HEK293 (cell line): ENCODE results near the gene IGF2BP1.

Experiments
- CTCF ChIA-PET: fragments of 350-600 bp; formaldehyde crosslinking; extraction: SDS; loops from one replicate; lab custom pipeline; 2021; ENCODE audit warnings: antibody characterized with exemption; lab: Yijun Ruan, JAX
- POLR2A ChIA-PET: fragments of 300-600 bp; formaldehyde crosslinking; extraction: SDS; loops from one replicate; lab custom pipeline; 2020; ENCODE audit warnings: antibody characterized with exemption, inconsistent platforms; lab: Yijun Ruan, JAX
- H3K27ac ChIP-seq: fragments of 200-500 bp; sonication (Bioruptor generic); 2 replicates; pipeline ENCODE4 v1.5.1; 2014; ENCODE audit warnings: low read depth, low read length, control low read depth, inconsistent platforms; ENCODE audit errors: extremely low read depth
- H3K36me3 ChIP-seq, 2 experiments: fragments of 200-500 bp in 1 of 2; sonication (Bioruptor generic) in 1 of 2; 1 replicate in 1 of 2; 2 replicates in 1 of 2; pipeline ENCODE4 v1.5.1; 2014 to 2017; ENCODE audit warnings: inconsistent platforms in 2 of 2, low read length in 2 of 2; ENCODE audit not compliant: control insufficient read depth in 2 of 2, insufficient read depth in 1 of 2
- H3K4me1 ChIP-seq: fragments of 200-500 bp; sonication (Bioruptor generic); 2 replicates; pipeline ENCODE4 v1.5.1; 2014; ENCODE audit warnings: mild to moderate bottlenecking, low read length, inconsistent platforms; ENCODE audit not compliant: control insufficient read depth, insufficient read depth
- H3K4me3 ChIP-seq: 2 replicates; pipeline ENCODE4 v1.5.1; 2011; ENCODE audit warnings: low read depth, mild to moderate bottlenecking, control low read depth, low read length, moderate library complexity
- H3K9me3 ChIP-seq: fragments of 200-500 bp; sonication (Bioruptor generic); 2 replicates; pipeline ENCODE4 v1.5.1; 2014; ENCODE audit warnings: low read depth, low read length, inconsistent platforms; ENCODE audit not compliant: control insufficient read depth, insufficient read depth
- EGR2 ChIP-seq: fragments of 450-650 bp; formaldehyde crosslinking; IDR thresholded peaks from 2 replicates; pipeline ENCODE4 v1.5.1; 2016; ENCODE audit warnings: low read depth, missing biosample characterization, missing genetic modification characterization
- ELK4 ChIP-seq: IDR thresholded peaks from 2 replicates; pipeline ENCODE4 v1.6.1; 2011; ENCODE audit warnings: mild to moderate bottlenecking, low read depth, low read length, borderline replicate concordance
- GFI1B ChIP-seq: fragments of 450-650 bp; formaldehyde crosslinking; IDR thresholded peaks from 2 replicates; pipeline ENCODE4 v1.5.1; 2016; ENCODE audit warnings: missing biosample characterization, missing genetic modification characterization
- HOXD13 ChIP-seq: sonication (generic); formaldehyde crosslinking; IDR thresholded peaks from 2 replicates; pipeline ENCODE4 v1.8.0; 2022; ENCODE audit warnings: missing genetic modification reagents, borderline replicate concordance
- KLF16 ChIP-seq: fragments of 450-650 bp; formaldehyde crosslinking; IDR thresholded peaks from 2 replicates; pipeline ENCODE4 v1.5.1; 2017; ENCODE audit warnings: missing biosample characterization, missing genetic modification characterization
- PRDM2 ChIP-seq: fragments of 450-650 bp; formaldehyde crosslinking; IDR thresholded peaks from 2 replicates; pipeline ENCODE4 v1.5.1; 2016; ENCODE audit warnings: missing biosample characterization, missing genetic modification characterization, borderline replicate concordance
- ZBTB1 ChIP-seq: fragments of 450-650 bp; formaldehyde crosslinking; IDR thresholded peaks from 2 replicates; pipeline ENCODE4 v1.5.1; 2016; ENCODE audit warnings: missing biosample characterization, missing genetic modification characterization
- ZBTB21 ChIP-seq: fragments of 450-650 bp; formaldehyde crosslinking; IDR thresholded peaks from 2 replicates; pipeline ENCODE4 v1.5.1; 2017; ENCODE audit warnings: missing biosample characterization, missing genetic modification characterization
- ZNF146 ChIP-seq: fragments of 450-650 bp; formaldehyde crosslinking; IDR thresholded peaks from 2 replicates; pipeline ENCODE4 v1.5.1; 2016; ENCODE audit warnings: missing biosample characterization, missing genetic modification characterization
- ZNF155 ChIP-seq: fragments of 450-650 bp; formaldehyde crosslinking; IDR thresholded peaks from 2 replicates; pipeline ENCODE4 v1.5.1; 2016; ENCODE audit warnings: missing biosample characterization, missing genetic modification characterization
- ZNF174 ChIP-seq: fragments of 450-650 bp; formaldehyde crosslinking; IDR thresholded peaks from 2 replicates; pipeline ENCODE4 v1.5.0; 2017; ENCODE audit warnings: missing biosample characterization, mild to moderate bottlenecking, missing genetic modification characterization
- ZNF2 ChIP-seq: fragments of 450-650 bp; formaldehyde crosslinking; IDR thresholded peaks from 2 replicates; pipeline ENCODE4 v1.5.1; 2016; ENCODE audit warnings: missing biosample characterization, missing genetic modification characterization
- ZNF211 ChIP-seq: fragments of 450-650 bp; formaldehyde crosslinking; IDR thresholded peaks from 2 replicates; pipeline ENCODE4 v1.5.1; 2016; ENCODE audit warnings: low read depth, missing biosample characterization, missing genetic modification characterization
- ZNF221 ChIP-seq: fragments of 450-650 bp; formaldehyde crosslinking; IDR thresholded peaks from 2 replicates; pipeline ENCODE4 v1.5.1; 2017; ENCODE audit warnings: missing biosample characterization, missing genetic modification characterization, borderline replicate concordance
- ZNF223 ChIP-seq: fragments of 450-650 bp; formaldehyde crosslinking; IDR thresholded peaks from 2 replicates; pipeline ENCODE4 v1.5.1; 2016; ENCODE audit warnings: missing biosample characterization, missing genetic modification characterization
- ZNF404 ChIP-seq: fragments of 450-650 bp; formaldehyde crosslinking; IDR thresholded peaks from 2 replicates; pipeline ENCODE4 v1.5.1; 2017; ENCODE audit warnings: missing biosample characterization, missing genetic modification characterization
- ZNF48 ChIP-seq: fragments of 450-650 bp; formaldehyde crosslinking; IDR thresholded peaks from 2 replicates; pipeline ENCODE4 v1.5.1; 2016; ENCODE audit warnings: missing biosample characterization, missing genetic modification characterization
- ZNF654 ChIP-seq: fragments of 450-650 bp; formaldehyde crosslinking; IDR thresholded peaks from 2 replicates; pipeline ENCODE4 v1.5.1; 2016; ENCODE audit warnings: low read depth, missing biosample characterization, missing genetic modification characterization
- TF ChIP-seq, protein P1 (sequence below): fragments of 450-650 bp; formaldehyde crosslinking; conservative IDR thresholded peaks from 2 replicates; pipeline ENCODE4 v1.5.1; 2016; ENCODE audit warnings: low read depth, missing biosample characterization, missing genetic modification characterization
- TF ChIP-seq, protein P2 (sequence below): fragments of 450-650 bp; formaldehyde crosslinking; IDR thresholded peaks from 2 replicates; pipeline ENCODE4 v1.5.1; 2016; ENCODE audit warnings: missing biosample characterization, missing genetic modification characterization

The IGF2BP1 gene

DNA sequence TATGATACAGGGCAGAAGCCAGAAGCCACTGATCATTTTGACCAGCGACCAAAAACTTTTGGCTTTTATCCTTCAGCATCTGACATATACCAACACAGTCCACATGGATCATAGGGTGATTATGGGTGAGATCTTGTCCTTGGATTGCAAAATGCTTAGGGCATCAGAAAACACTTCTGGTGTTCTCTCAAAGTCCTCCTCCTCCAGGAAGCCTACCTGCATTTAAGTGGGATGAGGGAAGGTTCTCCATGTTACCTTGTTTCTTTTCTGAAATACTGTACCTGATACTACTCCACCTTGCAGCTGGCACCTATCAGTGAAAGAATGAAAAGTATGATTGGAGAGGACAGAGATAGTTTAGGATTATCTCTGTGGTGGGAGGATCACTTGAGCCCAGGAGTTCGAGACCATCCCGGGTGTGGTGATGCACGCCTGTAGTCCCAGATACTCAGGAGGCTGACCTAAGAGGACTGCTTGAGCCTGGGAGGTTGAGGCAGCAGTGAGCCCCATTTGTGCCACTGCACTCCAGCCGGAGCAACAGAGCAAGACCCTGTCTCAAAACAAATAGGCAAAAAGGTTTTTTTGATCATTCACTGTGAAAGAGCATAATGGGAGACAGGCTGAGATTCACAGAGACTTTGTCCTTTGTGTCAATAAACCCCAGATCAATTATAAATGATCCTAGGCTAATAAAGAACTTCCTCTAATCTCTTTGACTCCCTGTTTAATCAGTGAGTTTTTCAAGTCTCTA lies 88.6 kb downstream of the IGF2BP1 start:
- ChIA-PET CTCF (no interaction called here), POLR2A (no interaction called here)
- Histone ChIP-seq H3K4me3 (no peak overlapping the region), H3K4me1 (no peaks in the 10 kb centered on the region), H3K27ac (no peak overlapping the region), H3K9me3 (no peaks in the 10 kb centered on the region; the same call in 1 of the 2 replicates), H3K36me3 (no peaks in the 10 kb centered on the region)
- TF ChIP-seq ZNF223 (tag by site-specific recombination): no peak
- TF ChIP-seq, protein P1, sequence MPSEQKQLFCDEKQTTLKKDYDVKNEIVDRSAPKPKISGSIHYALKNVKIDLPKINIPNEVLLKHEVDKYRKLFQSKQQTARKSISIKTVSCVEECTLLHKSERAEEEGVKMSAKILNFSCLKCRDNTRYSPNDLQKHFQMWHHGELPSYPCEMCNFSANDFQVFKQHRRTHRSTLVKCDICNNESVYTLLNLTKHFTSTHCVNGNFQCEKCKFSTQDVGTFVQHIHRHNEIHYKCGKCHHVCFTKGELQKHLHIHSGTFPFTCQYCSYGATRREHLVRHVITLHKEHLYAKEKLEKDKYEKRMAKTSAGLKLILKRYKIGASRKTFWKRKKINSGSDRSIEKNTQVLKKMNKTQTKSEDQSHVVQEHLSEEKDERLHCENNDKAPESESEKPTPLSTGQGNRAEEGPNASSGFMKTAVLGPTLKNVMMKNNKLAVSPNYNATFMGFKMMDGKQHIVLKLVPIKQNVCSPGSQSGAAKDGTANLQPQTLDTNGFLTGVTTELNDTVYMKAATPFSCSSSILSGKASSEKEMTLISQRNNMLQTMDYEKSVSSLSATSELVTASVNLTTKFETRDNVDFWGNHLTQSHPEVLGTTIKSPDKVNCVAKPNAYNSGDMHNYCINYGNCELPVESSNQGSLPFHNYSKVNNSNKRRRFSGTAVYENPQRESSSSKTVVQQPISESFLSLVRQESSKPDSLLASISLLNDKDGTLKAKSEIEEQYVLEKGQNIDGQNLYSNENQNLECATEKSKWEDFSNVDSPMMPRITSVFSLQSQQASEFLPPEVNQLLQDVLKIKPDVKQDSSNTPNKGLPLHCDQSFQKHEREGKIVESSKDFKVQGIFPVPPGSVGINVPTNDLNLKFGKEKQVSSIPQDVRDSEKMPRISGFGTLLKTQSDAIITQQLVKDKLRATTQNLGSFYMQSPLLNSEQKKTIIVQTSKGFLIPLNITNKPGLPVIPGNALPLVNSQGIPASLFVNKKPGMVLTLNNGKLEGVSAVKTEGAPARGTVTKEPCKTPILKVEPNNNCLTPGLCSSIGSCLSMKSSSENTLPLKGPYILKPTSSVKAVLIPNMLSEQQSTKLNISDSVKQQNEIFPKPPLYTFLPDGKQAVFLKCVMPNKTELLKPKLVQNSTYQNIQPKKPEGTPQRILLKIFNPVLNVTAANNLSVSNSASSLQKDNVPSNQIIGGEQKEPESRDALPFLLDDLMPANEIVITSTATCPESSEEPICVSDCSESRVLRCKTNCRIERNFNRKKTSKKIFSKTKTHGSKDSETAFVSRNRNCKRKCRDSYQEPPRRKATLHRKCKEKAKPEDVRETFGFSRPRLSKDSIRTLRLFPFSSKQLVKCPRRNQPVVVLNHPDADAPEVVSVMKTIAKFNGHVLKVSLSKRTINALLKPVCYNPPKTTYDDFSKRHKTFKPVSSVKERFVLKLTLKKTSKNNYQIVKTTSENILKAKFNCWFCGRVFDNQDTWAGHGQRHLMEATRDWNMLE: no peak
- TF ChIP-seq HOXD13 (CRISPR knock-in tag): no peak
- TF ChIP-seq ZNF654 (tag by site-specific recombination): no peak
- TF ChIP-seq EGR2 (tag by site-specific recombination): no peak
- no peak for TF ChIP-seq PRDM2 (tag by site-specific recombination)
- no peak for TF ChIP-seq ZBTB21 (tag by site-specific recombination)
- no peak for TF ChIP-seq ZNF155 (tag by site-specific recombination)
- TF ChIP-seq ZNF48 (tag by site-specific recombination): no peak
- no peak for TF ChIP-seq GFI1B
- no peak for TF ChIP-seq ZBTB1 (tag by site-specific recombination)
- TF ChIP-seq ZNF221: no peak
- TF ChIP-seq ZNF2 (tag by site-specific recombination): no peak
- no peak for TF ChIP-seq ELK4
- no peak for TF ChIP-seq ZNF404
- TF ChIP-seq ZNF174 (tag by site-specific recombination): no peak
- TF ChIP-seq ZNF211: no peak
- TF ChIP-seq ZNF146 (tag by site-specific recombination): no peak
- TF ChIP-seq, protein P2, sequence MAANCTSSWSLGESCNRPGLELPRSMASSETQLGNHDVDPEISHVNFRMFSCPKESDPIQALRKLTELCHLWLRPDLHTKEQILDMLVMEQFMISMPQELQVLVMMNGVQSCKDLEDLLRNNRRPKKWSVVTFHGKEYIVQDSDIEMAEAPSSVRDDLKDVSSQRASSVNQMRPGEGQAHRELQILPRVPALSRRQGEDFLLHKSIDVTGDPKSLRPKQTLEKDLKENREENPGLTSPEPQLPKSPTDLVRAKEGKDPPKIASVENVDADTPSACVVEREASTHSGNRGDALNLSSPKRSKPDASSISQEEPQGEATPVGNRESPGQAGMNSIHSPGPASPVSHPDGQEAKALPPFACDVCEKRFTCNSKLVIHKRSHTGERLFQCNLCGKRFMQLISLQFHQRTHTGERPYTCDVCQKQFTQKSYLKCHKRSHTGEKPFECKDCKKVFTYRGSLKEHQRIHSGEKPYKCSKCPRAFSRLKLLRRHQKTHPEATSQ (tag by site-specific recombination): no peak
- no peak for TF ChIP-seq KLF16 (tag by site-specific recombination)
